C1 segment of cervical spinal cord (tissue), 14 donors: ENCODE data around the gene WWOX.

Experiments
- DNase-seq, 14 donors: peaks; one replicate each; lab custom pipeline; 2025; lab: John Stamatoyannopoulos, UW

The WWOX gene

GRCh38 chr16:78224342-78224741 is 124.9 kb downstream of the WWOX start:
- DNase-seq = no peak

GRCh38 chr16:78225919-78226318 is 126.5 kb downstream of the WWOX start:
- peak in 1 of 14 donors; percentile 17 for DNase-seq

GRCh38 chr16:78227855-78228254 is 128.4 kb downstream of the WWOX start:
- DNase-seq = no peak

- DNase-seq = no peak
Observed at GRCh38 chr16:78228704-78229103, 129.2 kb downstream of the WWOX start.

- no peak for DNase-seq
Observed at GRCh38 chr16:78230832-78231231, 131.4 kb downstream of the WWOX start.

- DNase-seq = peak in 12 of 14 donors; percentile 8 to 77 (median 62)
Observed at GRCh38 chr16:78235168-78235800, 135.8 kb downstream of the WWOX start.

DNA sequence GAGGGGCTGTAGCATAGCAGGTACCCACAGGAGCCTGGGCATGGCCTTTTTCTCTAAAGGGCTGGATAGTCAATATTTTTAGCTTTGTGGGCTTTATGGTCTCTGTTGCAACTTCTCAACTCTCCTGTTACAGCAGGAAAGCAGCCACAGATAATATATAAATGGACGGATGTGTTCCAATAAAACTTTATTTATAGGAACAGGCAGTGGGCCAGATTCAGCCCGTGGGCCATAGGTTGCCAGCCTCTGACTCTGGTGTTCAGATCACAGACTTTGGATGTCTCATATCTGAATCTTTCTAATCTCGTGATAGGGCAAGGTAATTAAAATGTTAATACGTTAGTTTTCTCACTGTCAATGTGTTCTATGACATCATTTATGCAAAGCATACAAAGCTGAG is 136.4 kb downstream of the WWOX start:
- no peak for DNase-seq

DNA sequence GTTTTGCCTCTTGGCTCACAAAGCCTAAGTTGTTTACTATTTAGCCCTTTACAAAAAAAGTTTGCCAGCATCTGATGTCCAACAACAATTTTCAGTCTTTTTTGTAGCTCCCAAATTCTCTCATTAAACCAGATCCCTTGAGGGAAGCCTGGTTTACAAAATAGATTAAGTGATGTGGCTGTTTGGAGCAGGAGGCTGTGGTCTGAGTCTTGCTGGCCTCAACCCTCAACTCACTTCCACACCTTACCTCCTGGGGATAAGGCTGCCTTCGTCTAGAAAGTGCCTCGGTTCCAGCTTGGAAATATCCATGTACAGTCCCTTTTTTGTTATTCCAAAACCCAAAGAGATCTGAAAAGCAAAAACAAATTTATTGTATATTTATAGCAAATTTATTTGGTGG is 138.4 kb downstream of the WWOX start:
- DNase-seq = no peak

DNA sequence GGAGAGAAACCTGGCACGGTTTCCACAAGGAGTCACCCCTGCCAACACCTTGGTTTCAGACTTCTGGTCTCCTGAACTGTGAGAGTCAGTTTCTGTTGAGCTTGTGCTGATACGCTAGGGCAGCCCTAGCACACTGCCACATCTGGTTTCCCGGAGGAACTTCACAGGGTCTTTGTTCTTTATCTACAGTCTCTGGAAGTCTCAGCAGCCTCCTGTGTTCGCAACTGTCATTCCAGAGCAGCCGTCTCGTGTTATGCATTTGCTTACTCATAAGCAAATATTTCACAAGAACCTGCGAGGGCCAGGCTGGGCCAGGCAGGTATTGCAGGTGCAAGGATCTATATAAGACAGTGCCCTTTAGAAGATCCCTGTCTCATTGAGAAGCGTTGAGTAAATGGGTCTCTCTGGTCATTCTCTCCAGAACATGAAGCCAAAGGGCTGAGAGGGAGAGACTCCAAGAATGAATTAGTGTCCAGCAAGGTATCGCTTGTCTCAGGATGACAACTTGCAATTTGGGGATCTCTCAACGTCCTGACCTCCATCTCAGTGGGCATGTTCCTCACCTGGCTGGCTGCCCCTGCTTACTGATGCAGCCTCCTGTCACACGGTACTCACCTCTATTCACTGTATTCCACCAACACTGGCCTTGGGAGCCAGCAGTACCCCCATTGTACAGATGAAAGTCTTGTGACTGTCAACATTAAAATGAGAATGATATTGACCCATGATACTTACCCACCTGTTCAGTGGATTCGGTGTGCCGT is 141.2 kb downstream of the WWOX start:
- DNase-seq = no peak

DNA sequence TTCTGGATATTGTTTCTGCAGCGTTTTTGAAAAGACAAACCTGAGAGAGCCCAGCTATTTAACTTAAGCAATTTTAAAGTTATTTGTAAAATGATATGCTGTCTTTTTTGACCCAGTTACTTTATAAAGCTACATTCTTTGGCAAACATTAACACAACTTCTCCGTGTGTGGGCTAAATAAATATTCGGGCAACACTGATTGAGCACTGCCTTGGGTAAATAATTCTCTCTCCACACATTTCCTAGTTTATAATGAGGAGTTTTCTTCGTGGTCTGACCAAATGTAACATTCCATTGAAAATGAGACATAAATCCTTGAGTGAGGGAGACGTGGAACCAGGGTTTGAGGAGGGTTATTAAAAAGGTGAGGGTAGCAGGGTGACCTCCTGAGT is 142.8 kb downstream of the WWOX start:
- no peak for DNase-seq

- no peak for DNase-seq
Observed at GRCh38 chr16:78244131-78244895, 144.9 kb downstream of the WWOX start.

DNA sequence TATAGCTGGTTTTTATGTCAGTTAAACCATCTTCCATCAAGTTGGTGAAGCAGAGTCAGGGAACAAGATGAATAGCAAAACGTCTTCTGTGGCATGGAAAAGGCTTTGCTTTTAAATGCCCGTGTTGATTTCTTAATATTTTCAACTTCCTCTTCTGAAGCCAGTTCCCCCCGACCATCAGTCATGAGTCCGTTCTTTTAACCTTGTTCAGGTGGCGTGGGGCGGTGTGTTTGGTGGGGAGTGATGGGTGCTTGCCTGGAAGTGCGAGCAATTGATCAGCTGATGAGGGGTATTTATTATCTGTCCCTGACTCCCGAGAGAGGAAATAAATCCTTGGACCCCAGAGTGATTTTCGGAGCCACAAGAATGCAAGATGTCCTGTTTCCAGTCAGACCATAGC is 147.1 kb downstream of the WWOX start:
- DNase-seq = no peak

DNA sequence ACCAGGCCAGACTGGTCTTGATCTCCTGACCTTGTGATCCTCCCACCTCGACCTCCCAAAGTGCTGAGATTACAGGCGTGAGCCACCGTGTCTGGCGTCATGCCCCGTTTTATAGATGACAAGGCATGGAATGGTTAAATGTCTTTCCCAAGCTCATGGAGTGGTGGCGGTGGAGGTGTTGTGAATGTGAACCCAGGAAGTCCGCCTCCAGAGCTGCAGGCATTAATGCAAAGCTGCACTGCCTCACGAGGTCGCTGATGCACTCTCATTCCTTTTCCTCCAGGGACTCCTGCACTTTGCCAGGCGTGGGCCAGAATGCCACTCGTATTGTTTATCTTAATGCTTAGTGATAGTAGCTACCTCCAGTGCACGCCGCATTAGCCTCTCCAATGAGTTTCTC is 149.6 kb downstream of the WWOX start:
- peak in 1 of 14 donors; percentile 20 for DNase-seq

DNA sequence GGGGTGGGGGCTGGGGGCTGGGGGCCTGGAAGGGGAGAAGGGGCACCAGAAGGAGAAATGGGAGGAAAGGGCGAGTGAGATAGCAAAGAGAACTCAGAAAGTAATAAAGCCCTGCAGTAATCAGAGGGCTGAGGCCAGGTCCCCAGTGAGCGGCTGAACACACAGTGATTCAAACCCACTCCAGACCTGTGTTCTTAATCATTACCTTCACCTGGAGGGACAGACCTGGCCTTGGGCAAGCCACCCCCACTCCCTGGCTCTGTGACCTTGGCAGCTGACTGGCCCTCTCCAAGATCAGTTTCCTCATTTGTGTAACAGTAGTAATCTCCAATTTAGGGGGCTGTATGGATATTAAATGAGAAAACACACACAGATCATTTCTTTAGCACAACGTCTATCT is 150.4 kb downstream of the WWOX start:
- no peak for DNase-seq

- no peak for DNase-seq
Observed at GRCh38 chr16:78251115-78251514, 151.7 kb downstream of the WWOX start.

DNA sequence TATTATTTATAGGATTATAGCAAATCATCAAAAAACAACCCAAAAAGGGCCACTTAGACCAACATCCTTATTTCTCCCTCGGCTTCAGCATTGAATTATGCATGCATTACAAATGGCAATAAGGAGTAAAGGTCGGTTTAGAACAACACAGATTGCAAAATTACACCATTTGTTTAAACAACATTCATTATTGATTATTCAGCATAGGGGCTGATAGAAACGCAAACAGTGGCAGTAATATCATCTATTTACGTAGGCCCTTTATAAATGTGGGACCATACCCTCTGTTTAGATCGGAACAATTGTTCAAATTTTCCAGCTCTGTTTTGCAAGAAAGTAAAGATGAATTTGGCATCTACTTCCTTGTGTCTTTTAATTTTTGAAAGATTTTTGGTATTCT is 153.3 kb downstream of the WWOX start:
- no peak for DNase-seq

DNA sequence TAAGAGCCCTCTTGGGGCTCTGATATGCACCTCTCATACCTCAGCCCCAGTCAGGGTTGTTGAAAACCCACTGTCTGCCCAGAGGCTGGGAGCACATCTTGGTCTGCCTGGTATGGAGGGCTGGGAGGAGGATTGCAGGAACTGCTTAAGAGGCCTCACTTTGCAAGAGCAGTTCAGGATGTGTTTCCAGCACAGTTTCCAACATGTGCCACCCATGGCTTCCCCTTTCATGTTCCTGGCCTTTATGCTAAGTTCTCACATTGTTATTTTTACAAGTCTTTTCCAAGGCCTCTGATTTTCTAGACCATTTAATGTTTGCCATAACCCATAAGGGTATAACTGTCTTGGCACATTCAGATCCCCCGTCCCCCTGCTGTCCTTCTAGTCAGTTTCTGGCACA is 155.4 kb downstream of the WWOX start:
- no peak for DNase-seq

- no peak for DNase-seq
Observed at GRCh38 chr16:78256686-78257375, 157.4 kb downstream of the WWOX start.

DNA sequence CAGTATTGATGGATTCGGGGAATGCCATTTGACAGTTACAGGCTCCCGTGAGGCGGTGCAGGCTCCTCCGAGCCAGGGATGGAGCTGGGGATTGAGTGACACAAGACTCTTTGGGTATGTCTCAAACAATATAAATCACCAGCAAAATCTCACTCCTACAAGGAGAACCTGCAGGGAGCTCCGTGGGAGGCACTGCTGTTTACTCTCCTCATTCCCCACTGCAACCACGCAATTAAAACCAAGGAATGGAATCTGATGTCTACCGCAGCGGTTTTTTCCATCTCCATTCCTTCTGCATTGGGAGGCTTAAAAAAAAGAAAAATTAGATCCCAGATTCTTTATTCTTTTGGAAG is 157.9 kb downstream of the WWOX start:
- no peak for DNase-seq

- no peak for DNase-seq
Observed at GRCh38 chr16:78258375-78259065, 159.1 kb downstream of the WWOX start.

GRCh38 chr16:78259873-78260272 is 160.4 kb downstream of the WWOX start:
- DNase-seq = no peak

DNA sequence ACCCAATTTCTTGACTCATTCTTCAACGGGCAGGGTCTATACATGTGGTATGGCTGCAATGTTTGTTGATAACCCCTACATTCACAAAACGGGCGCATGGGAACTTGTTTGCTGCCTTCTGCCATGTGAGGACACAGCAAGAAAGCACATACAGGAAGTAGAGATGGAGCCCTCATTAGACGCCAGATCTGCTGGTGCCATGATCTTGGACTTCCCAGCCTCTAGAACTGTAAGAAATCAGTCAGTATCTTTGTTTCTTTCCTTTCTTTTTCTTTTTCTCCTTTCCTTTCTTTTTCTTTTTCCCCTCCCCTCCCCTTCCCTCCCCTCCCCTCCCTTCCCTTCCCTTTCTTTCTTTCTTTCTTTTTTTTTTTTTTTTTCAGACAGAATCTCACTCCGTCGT is 165.2 kb downstream of the WWOX start:
- no peak for DNase-seq
